Stimulated activated CD4-positive, alpha-beta T cell treated with anti-CD3 and anti-CD28 coated beads, TNF-alpha, amount 100 ng/mL, for 48 hours (primary cell): ENCODE data around the gene CC2D2A.

Experiments used
- DNase-seq, 3 donors: peaks; one replicate each; pipeline ENCODE4 v3.0.0-alpha.2; 2020; ENCODE audit warnings: low read depth in 3 of 3

Gene CC2D2A

GRCh38 chr4:15466596-15466995 lies 3.1 kb upstream of the CC2D2A start:
- no peak for DNase-seq

- DNase-seq, result no peak
These were observed 420 bp downstream of the CC2D2A start for GRCh38 chr4:15470128-15470475.

- no peak for DNase-seq
These were observed 6.7 kb downstream of the CC2D2A start for GRCh38 chr4:15476396-15476795.

- DNase-seq, result no peak
These were observed 9.0 kb downstream of the CC2D2A start for GRCh38 chr4:15478724-15479088.

GRCh38 chr4:15479089-15479912 lies 9.6 kb downstream of the CC2D2A start:
- DNase-seq, result no peak

GRCh38 chr4:15479913-15480185 lies 10.2 kb downstream of the CC2D2A start:
- no peak for DNase-seq

- no peak for DNase-seq
These were observed 12.5 kb downstream of the CC2D2A start for GRCh38 chr4:15481961-15482745.

GRCh38 chr4:15482842-15483241 lies 13.2 kb downstream of the CC2D2A start:
- no peak for DNase-seq

- DNase-seq, result no peak
These were observed 18.5 kb downstream of the CC2D2A start for GRCh38 chr4:15488136-15488535.

GRCh38 chr4:15488658-15489470 lies 19.2 kb downstream of the CC2D2A start:
- no peak for DNase-seq

- DNase-seq, result no peak
These were observed 19.9 kb downstream of the CC2D2A start for GRCh38 chr4:15489551-15489950.

GRCh38 chr4:15493411-15493810 lies 23.7 kb downstream of the CC2D2A start:
- DNase-seq, result no peak

GRCh38 chr4:15495621-15496020 lies 25.9 kb downstream of the CC2D2A start:
- DNase-seq, result no peak

GRCh38 chr4:15498356-15498755 lies 28.7 kb downstream of the CC2D2A start:
- no peak for DNase-seq

- no peak for DNase-seq
These were observed 31.0 kb downstream of the CC2D2A start for GRCh38 chr4:15500701-15501100.

GRCh38 chr4:15501941-15502340 lies 32.3 kb downstream of the CC2D2A start:
- DNase-seq, result no peak

GRCh38 chr4:15502384-15502783 lies 32.7 kb downstream of the CC2D2A start:
- no peak for DNase-seq

- DNase-seq, result no peak
These were observed 34.4 kb downstream of the CC2D2A start for GRCh38 chr4:15504041-15504440.

- no peak for DNase-seq
These were observed 36.8 kb downstream of the CC2D2A start for GRCh38 chr4:15506464-15506863.

GRCh38 chr4:15507679-15508078 lies 38.0 kb downstream of the CC2D2A start:
- DNase-seq, result no peak

GRCh38 chr4:15510961-15511360 lies 41.3 kb downstream of the CC2D2A start:
- DNase-seq, result no peak

- DNase-seq, result no peak
These were observed 43.9 kb downstream of the CC2D2A start for GRCh38 chr4:15513545-15513944.

- no peak for DNase-seq
These were observed 45.4 kb downstream of the CC2D2A start for GRCh38 chr4:15515106-15515505.
